OCI-LY7 (cell line): ENCODE results near the gene GIMAP7. TPM values are rescaled to one million over a fixed set of nuclear protein-coding genes. Genes with fewer than 3 reads are reported as not detected.

Experiments used
- BruUV-seq: library from RNA; stranded (reverse); fragments of 400-500 nt; replicated peaks from 2 replicates; lab custom pipeline; 2021; lab: Mats Ljungman, UMichigan
- CTCF ChIA-PET: fragments of 300-600 bp; sonication (Branson Sonifier 250); formaldehyde crosslinking; loops from one replicate; lab custom pipeline; 2022; ENCODE audit warnings: antibody characterized with exemption; ENCODE audit not compliant: unreplicated experiment; lab: Charles Lee
- POLR2A ChIA-PET: fragments of 300-600 bp; sonication (Branson Sonifier 250); formaldehyde crosslinking; loops from one replicate; lab custom pipeline; 2022; ENCODE audit warnings: antibody characterized with exemption; lab: Charles Lee
- DNase-seq: peaks from one replicate; pipeline ENCODE4 v3.0.0-alpha.2; 2015; ENCODE audit warnings: low spot score
- H2AFZ ChIP-seq: fragments of 200-600 bp; sonication (generic), shearing (Covaris generic); 2 replicates; pipeline ENCODE4 v1.6.1; 2014; ENCODE audit warnings: mild to moderate bottlenecking, antibody characterized with exemption, low read length, moderate library complexity
- H3K27ac ChIP-seq: fragments of 200-600 bp; sonication (generic); 2 replicates; pipeline ENCODE4 v1.5.1; 2014; ENCODE audit warnings: mixed run types, low read depth, mild to moderate bottlenecking, moderate library complexity, low read length, inconsistent platforms; ENCODE audit not compliant: poor library complexity, severe bottlenecking
- H3K36me3 ChIP-seq: fragments of 200-600 bp; sonication (generic); 2 replicates; pipeline ENCODE4 v1.6.1; 2014; ENCODE audit warnings: mild to moderate bottlenecking, antibody characterized with exemption, low read length, moderate library complexity, mixed read lengths; ENCODE audit not compliant: insufficient read depth
- H3K4me1 ChIP-seq: fragments of 200-600 bp; sonication (generic); 2 replicates; pipeline ENCODE4 v1.5.1; 2014; ENCODE audit warnings: mild to moderate bottlenecking, low read length; ENCODE audit not compliant: insufficient read depth, poor library complexity, severe bottlenecking
- H3K4me2 ChIP-seq: fragments of 200-600 bp; sonication (generic); 2 replicates; pipeline ENCODE4 v1.6.1; 2014; ENCODE audit warnings: mild to moderate bottlenecking, low read length
- H3K4me3 ChIP-seq: fragments of 200-600 bp; sonication (generic); 2 replicates; pipeline ENCODE4 v1.5.1; 2014; ENCODE audit warnings: mild to moderate bottlenecking, low read depth, low read length; ENCODE audit not compliant: poor library complexity, severe bottlenecking
- H3K79me2 ChIP-seq: fragments of 200-600 bp; sonication (generic); 2 replicates; pipeline ENCODE4 v1.6.1; 2016; ENCODE audit warnings: low read depth, mild to moderate bottlenecking, low read length, moderate library complexity, mixed read lengths; ENCODE audit not compliant: insufficient read depth
- H3K9me2 ChIP-seq: fragments of 200-600 bp; sonication (generic); 2 replicates; pipeline ENCODE4 v1.6.1; 2016; ENCODE audit warnings: mild to moderate bottlenecking, low read length, mixed read lengths; ENCODE audit not compliant: insufficient read depth
- H3K9me3 ChIP-seq: fragments of 200-600 bp; sonication (generic); 2 replicates; pipeline ENCODE4 v1.6.1; 2014; ENCODE audit warnings: mild to moderate bottlenecking, mixed run types, low read length, mixed read lengths
- H4K20me1 ChIP-seq: fragments of 200-600 bp; sonication (generic); 2 replicates; pipeline ENCODE4 v1.6.1; 2014; ENCODE audit warnings: mild to moderate bottlenecking, antibody characterized with exemption, low read length, moderate library complexity, mixed read lengths; ENCODE audit not compliant: insufficient read depth
- EZH2phosphoT487 ChIP-seq: fragments of 200-600 bp; sonication (generic); IDR thresholded peaks from 2 replicates; pipeline ENCODE4 v1.6.1; 2018; ENCODE audit warnings: low read depth, borderline replicate concordance, mild to moderate bottlenecking, mixed run types, antibody characterized with exemption, low read length, moderate library complexity, mixed read lengths
- intact Hi-C: fragments of 100-400 bp; cut with micrococcal nuclease; formaldehyde crosslinking; loops from one replicate; pipeline ENCODE4 v1.10.0; 2022; ENCODE audit not compliant: unreplicated experiment
- total RNA-seq, 2 experiments: library from RNA; depleted of rRNA in 1 of 2; stranded (reverse); fragments of >200 nt in 1 of 2; shearing (Covaris generic) in 1 of 2; gene quantifications; 2 replicates each; pipeline ENCODE4 v1.2.3, GENCODE V29; 2014 to 2022
- TF ChIP-seq, protein P1 (sequence below): fragments of 200-600 bp; sonication (generic); conservative IDR thresholded peaks from 2 replicates; pipeline ENCODE4 v1.5.1; 2014; ENCODE audit warnings: mild to moderate bottlenecking, antibody characterized with exemption, low read length, moderate library complexity, mixed read lengths

The GIMAP7 gene
- total RNA-seq, 2 experiments from 2014 or later = not detected

DNA sequence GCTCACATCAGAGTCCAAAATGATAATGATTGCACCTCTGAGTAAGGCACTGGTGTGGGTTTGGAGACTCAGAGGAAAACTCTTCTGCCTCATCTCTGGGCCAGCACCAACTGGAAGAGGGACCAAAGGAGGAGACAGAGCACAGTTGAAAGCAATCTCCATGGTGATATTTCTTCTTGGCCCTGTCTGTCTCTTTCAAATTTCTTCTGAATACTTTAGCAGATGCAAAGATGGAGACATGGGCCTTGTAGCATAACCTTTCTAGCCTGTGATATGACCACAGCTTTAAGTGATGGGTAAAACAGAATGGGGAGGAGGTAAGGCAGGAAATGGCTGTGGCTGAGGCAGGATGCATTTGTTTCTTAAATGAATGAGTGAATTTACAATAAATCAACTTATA is 12.2 kb upstream of the GIMAP7 start:
- no peaks in the 10 kb centered on the region for H3K79me2 ChIP-seq
- no peaks in the 10 kb centered on the region for H3K9me2 ChIP-seq
- H3K9me3 ChIP-seq = no peaks in the 10 kb centered on the region
- intact Hi-C loops = no loop called here
- no peak overlapping the region for H3K4me2 ChIP-seq
- BruUV-seq = no TSS peak
- H2AFZ ChIP-seq = no peak overlapping the region
- H3K36me3 ChIP-seq = no peaks in the 10 kb centered on the region
- H3K4me3 ChIP-seq = no peak overlapping the region
- H3K27ac ChIP-seq = no peak overlapping the region
- no peak for DNase-seq
- POLR2A ChIA-PET = no interaction called here
- TF ChIP-seq EZH2phosphoT487 = no peak
- TF ChIP-seq, protein P1, sequence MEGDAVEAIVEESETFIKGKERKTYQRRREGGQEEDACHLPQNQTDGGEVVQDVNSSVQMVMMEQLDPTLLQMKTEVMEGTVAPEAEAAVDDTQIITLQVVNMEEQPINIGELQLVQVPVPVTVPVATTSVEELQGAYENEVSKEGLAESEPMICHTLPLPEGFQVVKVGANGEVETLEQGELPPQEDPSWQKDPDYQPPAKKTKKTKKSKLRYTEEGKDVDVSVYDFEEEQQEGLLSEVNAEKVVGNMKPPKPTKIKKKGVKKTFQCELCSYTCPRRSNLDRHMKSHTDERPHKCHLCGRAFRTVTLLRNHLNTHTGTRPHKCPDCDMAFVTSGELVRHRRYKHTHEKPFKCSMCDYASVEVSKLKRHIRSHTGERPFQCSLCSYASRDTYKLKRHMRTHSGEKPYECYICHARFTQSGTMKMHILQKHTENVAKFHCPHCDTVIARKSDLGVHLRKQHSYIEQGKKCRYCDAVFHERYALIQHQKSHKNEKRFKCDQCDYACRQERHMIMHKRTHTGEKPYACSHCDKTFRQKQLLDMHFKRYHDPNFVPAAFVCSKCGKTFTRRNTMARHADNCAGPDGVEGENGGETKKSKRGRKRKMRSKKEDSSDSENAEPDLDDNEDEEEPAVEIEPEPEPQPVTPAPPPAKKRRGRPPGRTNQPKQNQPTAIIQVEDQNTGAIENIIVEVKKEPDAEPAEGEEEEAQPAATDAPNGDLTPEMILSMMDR = no peak
- no peaks in the 10 kb centered on the region for H3K4me1 ChIP-seq
- CTCF ChIA-PET = no interaction called here
- H4K20me1 ChIP-seq = no peaks in the 10 kb centered on the region

DNA sequence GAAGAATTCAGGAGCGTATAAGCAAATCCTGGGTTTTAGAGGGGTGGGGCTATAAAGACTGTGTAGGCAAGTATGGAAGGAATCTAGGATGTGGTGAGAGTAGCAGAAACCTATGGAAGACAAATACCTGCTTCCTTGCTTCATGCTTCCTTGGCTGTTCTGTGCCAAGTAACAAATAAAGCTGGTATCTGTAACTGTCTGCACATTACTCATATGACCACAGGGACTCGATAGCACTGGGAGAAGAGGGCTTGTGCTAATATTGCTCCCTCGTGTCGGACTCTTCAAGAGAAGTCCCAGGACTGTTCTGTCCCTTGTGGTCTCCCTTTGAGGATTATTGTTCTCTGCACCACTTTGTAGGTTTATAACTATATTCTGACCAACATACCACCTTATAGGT is 11.5 kb upstream of the GIMAP7 start:
- intact Hi-C loops = no loop called here
- Histone ChIP-seq H3K79me2 (no peaks in the 10 kb centered on the region), H2AFZ (no peak overlapping the region), H3K4me2 (no peak overlapping the region), H3K4me1 (no peaks in the 10 kb centered on the region), H3K9me3 (no peaks in the 10 kb centered on the region), H3K27ac (no peak overlapping the region), H3K9me2 (no peaks in the 10 kb centered on the region), H4K20me1 (no peaks in the 10 kb centered on the region), H3K4me3 (no peak overlapping the region), H3K36me3 (no peaks in the 10 kb centered on the region)
- no peak for DNase-seq
- no TSS peak for BruUV-seq
- POLR2A ChIA-PET = no interaction called here
- CTCF ChIA-PET = no interaction called here
- no peak for TF ChIP-seq EZH2phosphoT487
- TF ChIP-seq, protein P1 = no peak

DNA sequence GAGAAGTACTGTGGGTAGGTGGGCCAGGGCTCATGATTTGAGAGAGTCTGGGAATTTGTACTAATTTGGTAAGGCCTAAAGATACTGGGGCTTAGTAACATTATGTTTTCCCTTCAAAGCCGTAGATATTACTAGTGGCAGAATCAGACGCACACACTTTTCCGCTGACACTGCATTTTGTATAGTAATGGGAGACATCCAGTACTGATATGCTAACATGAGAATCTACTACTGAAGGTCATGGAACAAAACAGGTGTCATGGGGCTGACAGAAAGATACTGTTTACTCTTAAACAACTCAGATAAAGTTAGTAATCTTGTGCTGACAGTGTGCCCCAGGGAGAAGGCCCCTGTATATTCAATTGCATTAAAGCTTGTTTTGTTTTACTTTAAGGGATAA is 11.1 kb upstream of the GIMAP7 start:
- CTCF ChIA-PET = no interaction called here
- H3K79me2 ChIP-seq = no peaks in the 10 kb centered on the region
- no TSS peak for BruUV-seq
- H3K9me3 ChIP-seq = no peaks in the 10 kb centered on the region
- no peaks in the 10 kb centered on the region for H3K9me2 ChIP-seq
- H4K20me1 ChIP-seq = no peaks in the 10 kb centered on the region
- DNase-seq = no peak
- no peak overlapping the region for H2AFZ ChIP-seq
- no peaks in the 10 kb centered on the region for H3K36me3 ChIP-seq
- no peak overlapping the region for H3K4me3 ChIP-seq
- POLR2A ChIA-PET = no interaction called here
- no peaks in the 10 kb centered on the region for H3K4me1 ChIP-seq
- intact Hi-C loops = no loop called here
- no peak for TF ChIP-seq EZH2phosphoT487
- TF ChIP-seq, protein P1 = no peak
- no peak overlapping the region for H3K4me2 ChIP-seq
- H3K27ac ChIP-seq = no peak overlapping the region
